ENCODE results near the gene KCTD10. TPM values are rescaled to one million over a fixed set of nuclear protein-coding genes. Genes with fewer than 3 reads are reported as not detected.
"Not testable (repeated sequence)": the region's sequence is repeated elsewhere in the genome, so short reads cannot be mapped to it uniquely, and the experiment has no call there.

KCTD10 gene
- total RNA-seq, 1 donor from 2014 or later: 128 TPM

DNA sequence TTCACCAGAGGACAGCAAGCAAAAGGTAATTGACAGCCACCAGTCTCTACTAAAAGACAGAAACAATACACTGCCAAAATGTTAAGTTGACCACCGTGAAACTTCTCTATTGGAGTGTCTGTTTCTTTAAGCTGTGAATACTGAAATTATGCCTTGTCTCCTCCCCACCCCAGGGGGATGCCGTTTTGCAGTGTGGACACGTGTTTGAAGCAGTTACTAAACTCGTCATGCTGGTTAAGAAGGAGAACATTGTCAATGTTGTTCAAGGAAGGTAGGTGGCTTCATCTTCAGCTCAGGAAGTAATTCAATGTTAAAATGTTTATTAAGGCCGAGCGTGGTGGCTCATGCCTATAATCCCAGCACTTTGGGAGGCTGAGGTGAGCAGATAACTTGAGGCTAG, 32.8 kb downstream of the KCTD10 start:
- TF ChIP-seq, protein P1, sequence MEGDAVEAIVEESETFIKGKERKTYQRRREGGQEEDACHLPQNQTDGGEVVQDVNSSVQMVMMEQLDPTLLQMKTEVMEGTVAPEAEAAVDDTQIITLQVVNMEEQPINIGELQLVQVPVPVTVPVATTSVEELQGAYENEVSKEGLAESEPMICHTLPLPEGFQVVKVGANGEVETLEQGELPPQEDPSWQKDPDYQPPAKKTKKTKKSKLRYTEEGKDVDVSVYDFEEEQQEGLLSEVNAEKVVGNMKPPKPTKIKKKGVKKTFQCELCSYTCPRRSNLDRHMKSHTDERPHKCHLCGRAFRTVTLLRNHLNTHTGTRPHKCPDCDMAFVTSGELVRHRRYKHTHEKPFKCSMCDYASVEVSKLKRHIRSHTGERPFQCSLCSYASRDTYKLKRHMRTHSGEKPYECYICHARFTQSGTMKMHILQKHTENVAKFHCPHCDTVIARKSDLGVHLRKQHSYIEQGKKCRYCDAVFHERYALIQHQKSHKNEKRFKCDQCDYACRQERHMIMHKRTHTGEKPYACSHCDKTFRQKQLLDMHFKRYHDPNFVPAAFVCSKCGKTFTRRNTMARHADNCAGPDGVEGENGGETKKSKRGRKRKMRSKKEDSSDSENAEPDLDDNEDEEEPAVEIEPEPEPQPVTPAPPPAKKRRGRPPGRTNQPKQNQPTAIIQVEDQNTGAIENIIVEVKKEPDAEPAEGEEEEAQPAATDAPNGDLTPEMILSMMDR (IDR thresholded peaks at IDR 0.05; ENCODE audit: unreplicated experiment): no peak
- Mint-ChIP-seq H3K4me1 (ENCODE audit: unreplicated experiment) (peaks cover 39% of the 10 kb centered on the region), H3K27me3 (ENCODE audit: unreplicated experiment) (peaks cover 2% of the 10 kb centered on the region), H3K9me3 (ENCODE audit: unreplicated experiment) (no peaks in the 10 kb centered on the region), H3K36me3 (ENCODE audit: low read depth, unreplicated experiment) (peaks cover 34% of the 10 kb centered on the region), H3K4me3 (ENCODE audit: unreplicated experiment) (no peak overlapping the region), H3K27ac (ENCODE audit: unreplicated experiment) (peak overlapping the region; percentile 94)
- DNase-seq (ENCODE audit: low spot score): no peak

GRCh38 chr12:109443794-109444193, 33.3 kb downstream of the KCTD10 start:
- TF ChIP-seq, protein P1 (IDR thresholded peaks at IDR 0.05; ENCODE audit: unreplicated experiment): no peak
- peak overlapping the region; percentile 94 for H3K27ac Mint-ChIP-seq (ENCODE audit: unreplicated experiment)
- H3K4me3 Mint-ChIP-seq (ENCODE audit: unreplicated experiment): no peak overlapping the region
- peaks cover 30% of the 10 kb centered on the region for H3K36me3 Mint-ChIP-seq (ENCODE audit: low read depth, unreplicated experiment)
- H3K9me3 Mint-ChIP-seq (ENCODE audit: unreplicated experiment): no peaks in the 10 kb centered on the region
- H3K4me1 Mint-ChIP-seq (ENCODE audit: unreplicated experiment): peaks cover 35% of the 10 kb centered on the region
- no peak for DNase-seq (ENCODE audit: low spot score)
- peaks cover 2% of the 10 kb centered on the region for H3K27me3 Mint-ChIP-seq (ENCODE audit: unreplicated experiment)

DNA sequence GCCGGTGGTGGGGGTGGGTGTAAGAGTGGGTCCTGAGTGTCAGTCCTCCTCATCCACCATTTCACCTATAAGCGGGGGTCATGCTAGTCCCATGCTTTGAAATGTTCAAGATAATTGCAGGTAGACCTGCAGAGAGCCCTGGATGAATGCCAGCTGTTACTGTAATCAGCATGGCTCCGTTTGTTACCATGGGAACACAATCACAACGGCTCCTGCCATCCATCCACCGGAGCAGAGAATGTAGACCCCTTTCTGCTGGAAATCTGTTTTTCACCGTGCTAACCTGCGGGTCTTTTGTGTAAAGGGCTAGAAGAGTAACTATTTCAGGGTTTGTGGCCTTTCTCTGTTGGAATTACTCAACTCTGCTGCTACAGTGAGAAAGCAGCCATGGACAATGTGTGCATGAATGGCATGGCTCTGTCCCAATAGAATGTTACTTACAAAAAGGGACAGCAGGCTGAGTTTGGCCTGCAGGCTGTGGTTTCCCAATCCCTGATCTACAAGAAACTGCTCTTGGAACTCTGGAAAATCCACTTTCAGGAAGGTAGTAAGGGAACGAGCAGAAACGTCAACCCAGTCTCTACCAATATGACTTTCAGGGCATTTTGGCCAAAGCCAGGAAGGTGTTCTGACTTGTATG, 36.1 kb downstream of the KCTD10 start:
- peaks cover 38% of the 10 kb centered on the region for H3K4me1 Mint-ChIP-seq (ENCODE audit: unreplicated experiment)
- peaks cover 17% of the 10 kb centered on the region for H3K36me3 Mint-ChIP-seq (ENCODE audit: low read depth, unreplicated experiment)
- no peak for DNase-seq (ENCODE audit: low spot score)
- H3K27ac Mint-ChIP-seq (ENCODE audit: unreplicated experiment): peak overlapping the region; percentile 24
- no peaks in the 10 kb centered on the region for H3K9me3 Mint-ChIP-seq (ENCODE audit: unreplicated experiment)
- H3K27me3 Mint-ChIP-seq (ENCODE audit: unreplicated experiment): no peaks in the 10 kb centered on the region
- H3K4me3 Mint-ChIP-seq (ENCODE audit: unreplicated experiment): no peak overlapping the region
- TF ChIP-seq, protein P1 (IDR thresholded peaks at IDR 0.05; ENCODE audit: unreplicated experiment): no peak

- H3K36me3 Mint-ChIP-seq (ENCODE audit: low read depth, unreplicated experiment): peaks cover 17% of the 10 kb centered on the region
- not testable (repeated sequence) for H3K9me3 Mint-ChIP-seq (ENCODE audit: unreplicated experiment); H3K27ac Mint-ChIP-seq (ENCODE audit: unreplicated experiment); H3K27me3 Mint-ChIP-seq (ENCODE audit: unreplicated experiment); DNase-seq (ENCODE audit: low spot score); H3K4me3 Mint-ChIP-seq (ENCODE audit: unreplicated experiment)
- H3K4me1 Mint-ChIP-seq (ENCODE audit: unreplicated experiment): peaks cover 38% of the 10 kb centered on the region
Measured at GRCh38 chr12:109439951-109440350, 37.1 kb downstream of the KCTD10 start.

GRCh38 chr12:109439181-109439580, 37.9 kb downstream of the KCTD10 start:
- Mint-ChIP-seq H3K4me3 (ENCODE audit: unreplicated experiment) (no peak overlapping the region), H3K27me3 (ENCODE audit: unreplicated experiment) (no peaks in the 10 kb centered on the region), H3K36me3 (ENCODE audit: low read depth, unreplicated experiment) (peaks cover 18% of the 10 kb centered on the region), H3K9me3 (ENCODE audit: unreplicated experiment) (no peaks in the 10 kb centered on the region), H3K4me1 (ENCODE audit: unreplicated experiment) (peaks cover 36% of the 10 kb centered on the region), H3K27ac (ENCODE audit: unreplicated experiment) (no peak overlapping the region)
- TF ChIP-seq, protein P1 (IDR thresholded peaks at IDR 0.05; ENCODE audit: unreplicated experiment): no peak
- no peak for DNase-seq (ENCODE audit: low spot score)

Measured in endothelial cell (in vitro differentiated cells).